NCI-H524 (cell line): ENCODE measurements around the gene C1QTNF5.

Experiments used
- DNase-seq, 2 experiments: peaks; one replicate each; lab custom pipeline; 2025; lab: John Stamatoyannopoulos, UW

Gene C1QTNF5

DNA sequence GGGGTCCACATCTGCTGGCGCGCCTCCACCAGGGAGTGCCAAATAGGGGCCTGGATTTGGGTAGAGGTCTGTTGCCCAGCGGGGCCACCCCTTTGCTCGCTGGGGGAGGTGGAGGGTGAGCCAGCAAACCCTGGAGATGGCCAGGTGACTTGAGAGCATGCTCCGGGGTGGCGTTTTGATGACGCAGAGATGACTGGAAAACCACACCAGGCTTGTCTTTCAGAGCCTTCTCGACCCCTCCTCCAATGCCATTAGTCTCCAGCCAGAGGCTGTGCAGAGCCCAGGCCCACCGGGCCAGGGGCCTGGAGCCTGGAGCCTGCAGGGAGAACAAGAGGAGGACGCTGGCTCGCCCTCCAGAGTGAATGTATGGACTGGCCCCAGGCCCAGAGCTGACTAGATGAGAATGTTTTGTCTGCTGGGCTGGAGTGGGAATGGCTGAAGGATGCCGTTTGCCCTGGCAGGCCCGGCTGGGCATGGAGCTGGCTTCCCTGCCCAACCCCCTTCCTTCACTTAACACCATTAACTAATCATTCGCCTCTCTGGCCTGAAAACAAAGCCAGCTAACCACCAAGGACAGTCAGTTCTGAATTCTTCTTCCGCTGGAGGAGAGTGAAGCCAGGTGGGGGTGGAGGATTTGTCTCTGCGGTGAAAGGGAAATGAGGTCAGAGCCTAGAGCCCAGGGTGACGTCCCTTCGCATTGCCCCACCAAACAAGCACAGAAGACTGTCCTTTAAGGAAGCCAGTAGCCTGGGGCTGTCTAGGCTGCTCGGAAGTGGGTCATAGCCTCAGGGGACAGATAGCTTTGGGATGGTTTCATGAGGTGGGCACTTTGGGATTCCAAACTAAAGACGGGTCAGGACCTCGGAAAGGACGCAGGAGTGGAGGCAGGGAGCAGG is 22.2 kb downstream of the C1QTNF5 start:
- DNase-seq = no peak

GRCh38 chr11:119317592-119318239 is 23.0 kb downstream of the C1QTNF5 start:
- DNase-seq = no peak

- peak in 1 of 2 experiments; percentile 29 for DNase-seq
These were observed 23.7 kb downstream of the C1QTNF5 start, which contains the start of gene MCAM for GRCh38 chr11:119316729-119317591. Gene MCAM, minus strand, starts transcription at chr11:119317130. Its CDS starts 29 bp downstream, at chr11:119317101.

DNA sequence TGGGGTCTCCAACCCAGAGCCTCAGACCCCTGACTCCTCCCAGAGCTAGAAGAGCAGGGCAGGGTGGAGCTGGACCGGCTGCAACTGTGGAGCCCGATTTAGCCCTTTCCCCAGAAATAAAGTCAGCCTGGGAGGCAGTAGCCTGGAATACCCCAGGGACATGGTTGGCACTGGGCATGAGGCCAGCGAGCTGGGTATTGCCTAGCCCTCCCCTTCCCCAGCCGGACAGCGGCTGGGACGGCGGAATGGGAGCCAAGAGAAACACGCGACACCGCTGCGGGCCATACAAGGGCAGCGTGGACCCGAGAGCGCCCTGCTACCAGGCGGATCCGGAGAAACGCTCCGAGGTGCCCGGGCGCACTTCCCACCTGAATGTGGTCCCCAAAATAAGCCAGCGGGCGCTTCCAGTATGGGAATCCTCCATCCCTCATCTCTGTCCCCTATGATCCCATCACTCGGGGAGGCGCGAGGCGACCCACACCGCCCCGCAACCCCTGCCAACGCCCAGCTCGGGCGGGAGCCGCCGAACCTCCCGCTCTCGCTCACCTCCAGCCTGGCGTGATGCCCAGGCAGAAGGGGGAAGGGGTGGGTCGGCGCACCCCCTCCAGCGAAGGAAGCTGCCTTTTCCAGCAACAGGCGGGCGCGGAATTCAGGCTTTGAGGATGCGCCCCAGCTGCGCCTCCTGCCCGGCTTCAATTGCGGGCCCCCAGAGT is 24.5 kb downstream of the C1QTNF5 start:
- peak; percentile 40 to 52 for DNase-seq

GRCh38 chr11:119315131-119316015 is 25.3 kb downstream of the C1QTNF5 start:
- peak in 1 of 2 experiments; percentile 47 for DNase-seq

- no peak for DNase-seq
These were observed 26.0 kb downstream of the C1QTNF5 start for GRCh38 chr11:119314726-119315125.

- no peak for DNase-seq
These were observed 30.0 kb downstream of the C1QTNF5 start for GRCh38 chr11:119310682-119311052.

DNA sequence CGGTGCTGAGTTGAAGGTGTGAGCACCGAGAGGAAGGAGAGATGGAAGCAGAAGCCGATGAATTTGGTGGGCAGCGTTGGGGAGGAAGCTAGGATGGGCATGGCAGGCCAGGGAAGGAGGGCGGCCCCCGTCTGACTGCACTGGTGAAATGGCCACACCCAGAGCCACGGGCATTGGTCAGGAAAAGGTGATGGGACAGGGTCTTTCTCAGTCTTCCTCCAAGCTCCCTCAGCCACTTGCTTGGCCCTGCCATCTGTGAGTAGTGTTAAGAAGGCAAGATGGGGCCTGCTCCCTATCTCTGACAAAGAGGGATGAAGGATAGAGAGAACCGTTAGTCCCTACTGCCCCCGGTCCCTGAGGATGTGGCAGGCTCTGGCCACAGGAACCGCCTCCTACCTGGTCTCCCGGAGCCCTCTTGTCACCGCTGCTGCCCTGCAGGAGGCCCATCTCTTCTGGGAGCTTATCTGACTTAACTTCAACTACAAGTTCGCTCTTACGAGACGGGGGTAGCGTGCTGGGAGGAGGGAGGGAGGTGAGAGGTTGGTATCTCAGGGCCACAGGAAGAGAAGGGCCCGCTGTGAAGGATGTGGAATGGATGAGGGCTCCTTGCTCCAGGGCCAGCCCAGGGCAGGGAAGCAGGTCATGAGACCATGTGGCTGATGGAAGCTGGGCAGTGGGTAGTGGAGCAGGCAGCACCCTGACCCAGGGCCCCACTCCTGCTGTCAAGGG is 30.6 kb downstream of the C1QTNF5 start:
- no peak for DNase-seq

DNA sequence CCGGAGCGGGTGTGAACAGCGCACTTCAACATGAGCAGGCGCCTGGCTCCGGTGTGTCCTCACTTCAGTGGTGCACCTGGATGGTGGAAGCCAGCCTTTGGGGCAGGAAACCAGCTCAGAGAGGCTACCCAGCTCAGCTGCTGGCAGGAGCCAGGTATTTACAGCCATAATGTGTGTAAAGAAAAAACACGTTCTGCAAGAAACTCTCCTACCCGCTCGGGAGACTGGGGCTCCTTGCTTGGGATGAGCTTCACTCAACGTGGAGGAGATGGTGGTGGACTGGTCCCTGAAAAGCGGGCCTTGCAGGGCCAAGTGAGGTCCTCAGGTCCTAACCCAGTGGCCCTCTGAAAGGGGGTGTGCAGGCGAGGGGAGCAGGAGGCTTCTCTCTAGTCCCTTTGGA is 31.3 kb downstream of the C1QTNF5 start:
- no peak for DNase-seq

DNA sequence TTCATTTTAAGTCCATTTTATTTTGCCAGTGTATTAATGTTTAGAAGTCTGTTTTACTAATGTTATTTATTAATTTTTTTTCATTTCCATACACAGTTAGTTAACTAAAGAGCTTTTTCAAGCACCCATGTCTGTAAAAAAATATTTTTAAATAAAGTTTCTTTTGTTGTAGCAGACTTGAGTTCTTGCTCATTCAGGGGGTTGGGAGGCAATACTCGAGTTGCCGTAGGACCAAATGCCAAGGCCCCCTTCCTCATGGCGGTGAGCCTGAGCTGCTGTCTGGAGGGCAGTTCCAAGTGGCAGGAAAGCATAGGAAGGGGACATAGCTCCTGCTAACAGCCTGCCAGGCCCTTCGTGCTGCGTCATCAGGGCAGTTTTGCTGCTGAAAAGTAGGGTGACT is 32.7 kb downstream of the C1QTNF5 start:
- DNase-seq = no peak

GRCh38 chr11:119307219-119307618 is 33.5 kb downstream of the C1QTNF5 start:
- DNase-seq = peak in 1 of 2 experiments; percentile 23

- DNase-seq = no peak
These were observed 34.3 kb downstream of the C1QTNF5 start for GRCh38 chr11:119306373-119306890.

GRCh38 chr11:119305556-119306372 is 34.9 kb downstream of the C1QTNF5 start:
- no peak for DNase-seq

DNA sequence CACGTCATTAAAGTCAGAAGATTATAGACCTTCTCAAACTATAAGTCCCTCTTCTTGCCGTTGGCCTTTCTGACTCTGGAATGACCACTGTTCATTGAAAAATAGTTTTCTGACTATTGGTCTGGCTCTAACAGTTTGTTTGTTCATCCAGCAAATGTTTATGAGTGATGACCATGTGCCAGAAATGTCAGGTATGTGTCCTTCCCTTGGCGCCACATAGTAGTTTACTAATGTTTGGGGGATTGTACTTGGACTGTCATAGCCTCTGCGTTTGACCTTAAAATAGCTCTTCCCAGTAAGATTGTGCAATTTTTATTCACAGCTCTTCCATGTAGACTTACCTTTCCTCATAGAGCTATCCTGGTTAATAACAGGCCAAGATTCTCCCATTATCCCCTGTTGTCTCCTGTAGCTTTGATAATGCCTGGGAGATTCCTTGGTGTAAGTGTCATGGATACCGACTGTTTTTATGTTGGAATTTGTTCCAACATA is 37.4 kb downstream of the C1QTNF5 start:
- no peak for DNase-seq

DNA sequence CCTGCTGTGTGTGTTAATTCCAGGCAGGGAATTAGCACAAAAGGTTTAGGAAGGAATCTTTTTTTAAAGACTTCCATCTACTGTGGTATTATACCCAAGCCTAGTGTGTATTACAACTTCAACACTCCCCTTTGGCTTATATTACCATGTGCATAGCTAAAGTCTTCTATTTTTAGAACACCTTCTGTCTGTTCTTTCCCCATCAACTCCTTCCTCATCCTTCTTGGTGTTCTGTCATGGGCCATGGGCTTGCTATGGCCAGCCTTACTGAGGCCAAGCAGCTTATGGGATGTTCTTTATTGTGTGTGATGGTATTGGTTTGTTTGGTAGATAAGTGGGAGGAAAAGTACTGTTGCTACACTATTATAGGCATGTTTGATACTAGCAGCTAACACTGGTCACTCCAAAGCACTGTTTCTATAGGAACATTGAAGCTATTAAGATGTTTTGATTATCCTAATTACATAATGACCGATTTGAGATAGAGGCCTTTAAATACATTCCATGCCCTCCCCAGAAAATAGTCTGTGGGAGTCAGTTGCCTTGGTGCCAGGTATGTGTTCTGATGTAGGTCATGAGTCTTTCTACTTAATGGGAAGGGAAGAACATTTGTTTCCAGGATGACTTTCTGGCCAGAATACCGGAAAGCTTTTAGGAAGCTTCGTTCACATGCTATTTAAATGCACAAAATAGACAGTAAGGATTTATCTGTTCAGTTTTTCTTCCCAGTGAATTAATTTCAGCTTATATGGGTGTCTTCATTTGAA is 40.3 kb downstream of the C1QTNF5 start:
- no peak for DNase-seq

DNA sequence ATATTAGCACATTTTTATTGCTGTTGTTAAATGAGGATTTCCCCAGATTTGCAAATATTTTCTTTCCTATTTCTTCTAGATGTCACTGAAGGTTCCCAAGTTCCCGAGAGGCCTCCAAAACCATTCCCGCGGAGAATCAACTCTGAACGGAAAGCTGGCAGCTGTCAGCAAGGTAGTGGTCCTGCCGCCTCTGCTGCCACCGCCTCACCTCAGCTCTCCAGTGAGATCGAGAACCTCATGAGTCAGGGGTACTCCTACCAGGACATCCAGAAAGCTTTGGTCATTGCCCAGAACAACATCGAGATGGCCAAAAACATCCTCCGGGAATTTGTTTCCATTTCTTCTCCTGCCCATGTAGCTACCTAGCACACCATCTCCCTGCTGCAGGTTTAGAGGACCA is 41.3 kb downstream of the C1QTNF5 start:
- DNase-seq = no peak

DNA sequence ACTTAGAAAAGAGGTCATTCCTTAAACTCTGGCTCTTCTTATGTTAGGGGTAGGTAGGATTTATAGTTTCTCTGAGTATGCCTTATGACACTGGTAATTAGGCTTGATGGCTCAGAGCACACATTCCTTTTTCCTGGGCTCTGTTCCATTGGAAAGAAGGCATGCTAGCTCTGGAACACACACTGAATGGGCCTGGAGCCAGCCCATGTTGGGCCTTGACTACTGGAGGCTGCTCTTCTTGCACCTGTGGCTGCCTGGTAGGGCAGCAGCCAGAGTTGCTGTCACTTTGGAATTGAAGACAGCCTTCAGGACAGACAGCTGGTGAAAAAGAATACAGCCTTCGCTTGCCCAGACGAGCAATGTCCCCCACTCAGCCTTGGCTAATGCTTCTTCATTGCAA is 42.0 kb downstream of the C1QTNF5 start:
- DNase-seq = no peak

DNA sequence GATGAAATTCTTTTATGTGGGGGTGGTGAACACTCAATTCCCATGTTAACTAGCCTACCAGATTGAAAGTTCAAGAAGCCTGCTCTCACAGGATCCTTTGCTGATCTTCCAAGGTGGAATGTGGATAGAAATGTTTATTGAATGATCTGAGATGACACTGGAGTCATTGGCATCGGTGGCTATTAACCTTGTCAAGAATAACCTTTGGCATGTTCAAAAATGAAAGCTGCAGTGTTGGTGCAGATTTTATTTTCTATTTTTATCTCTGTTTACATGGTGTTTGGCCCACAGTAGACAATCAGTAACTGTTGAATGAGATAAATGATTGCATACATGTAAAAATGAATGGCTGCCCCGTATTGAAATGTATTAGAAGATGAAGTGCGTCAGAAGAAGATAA is 42.7 kb downstream of the C1QTNF5 start:
- no peak for DNase-seq
